NCI-H2081 (cell line): ENCODE results near the gene CHMP6.

Experiments used
- DNase-seq, 2 experiments: peaks; one replicate each; lab custom pipeline; 2025; lab: John Stamatoyannopoulos, UW

CHMP6 gene

GRCh38 chr17:80970762-80971703 lies 20.6 kb upstream of the CHMP6 start:
- no peak for DNase-seq

DNA sequence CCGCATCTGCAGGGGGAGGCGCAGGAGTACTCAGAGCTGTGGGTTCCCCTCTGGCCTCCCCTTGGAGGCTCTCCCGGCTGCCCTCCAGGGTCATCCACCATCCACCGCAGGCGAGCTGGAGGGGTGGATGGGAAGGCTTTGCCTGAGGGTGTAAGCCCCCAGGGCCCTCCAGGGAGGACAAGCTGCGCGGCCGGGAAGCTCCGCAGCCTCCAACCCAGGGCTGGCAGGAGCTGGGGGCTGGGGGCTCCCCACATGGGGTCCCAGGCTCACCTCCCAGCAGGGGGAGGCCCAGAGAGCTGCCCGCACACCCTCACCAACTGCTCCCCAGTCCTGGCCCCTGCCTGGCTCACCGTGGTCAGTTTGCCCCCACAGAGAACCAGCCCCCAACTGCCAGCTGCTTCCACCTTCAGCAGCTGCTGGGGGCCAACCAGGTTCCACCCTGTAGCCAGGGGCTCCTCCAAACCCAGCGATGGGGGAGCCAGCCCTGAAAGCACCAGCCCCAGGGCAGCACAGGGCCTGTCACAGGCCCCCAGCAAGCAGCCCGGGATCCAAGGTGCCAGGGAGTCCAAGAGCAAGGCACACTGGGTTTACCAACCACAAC lies 19.8 kb upstream of the CHMP6 start:
- DNase-seq: no peak

DNA sequence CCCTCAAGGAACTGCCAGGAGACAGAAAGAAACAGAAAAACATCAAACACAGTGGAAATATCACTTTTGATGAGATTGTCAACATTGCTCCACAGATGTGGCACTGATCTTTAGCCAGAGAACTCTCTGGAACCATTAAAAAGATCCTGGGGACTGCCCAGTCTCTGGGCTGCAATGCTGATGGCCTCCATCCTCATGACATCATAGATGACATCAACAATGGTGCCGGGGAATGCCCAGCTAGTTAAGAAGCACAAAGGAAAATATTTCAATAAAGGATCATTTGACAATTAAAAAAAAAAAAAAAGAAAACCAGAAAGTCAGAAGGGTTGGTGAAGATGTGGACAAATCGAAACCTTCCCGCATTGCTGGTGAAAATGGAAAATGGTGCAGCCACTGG lies 14.9 kb upstream of the CHMP6 start:
- no peak for DNase-seq

DNA sequence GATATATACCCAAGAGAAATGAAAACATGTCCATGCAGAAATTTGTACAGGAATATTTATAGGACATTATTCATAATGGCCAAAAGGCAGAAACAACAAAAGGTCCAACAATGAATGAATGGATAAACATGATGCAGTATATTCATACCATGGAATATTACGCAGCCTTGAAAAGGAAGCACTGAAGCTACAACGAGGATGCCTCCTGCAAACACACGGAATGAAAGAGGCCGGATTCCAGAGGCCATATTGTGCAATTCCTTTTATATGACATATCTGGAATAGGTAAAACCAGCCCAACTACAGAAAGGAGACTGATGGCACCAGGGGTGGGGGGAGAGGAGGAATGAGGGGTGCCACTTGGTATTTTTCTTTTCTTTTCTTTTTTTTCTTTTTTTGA lies 14.5 kb upstream of the CHMP6 start:
- DNase-seq: no peak

DNA sequence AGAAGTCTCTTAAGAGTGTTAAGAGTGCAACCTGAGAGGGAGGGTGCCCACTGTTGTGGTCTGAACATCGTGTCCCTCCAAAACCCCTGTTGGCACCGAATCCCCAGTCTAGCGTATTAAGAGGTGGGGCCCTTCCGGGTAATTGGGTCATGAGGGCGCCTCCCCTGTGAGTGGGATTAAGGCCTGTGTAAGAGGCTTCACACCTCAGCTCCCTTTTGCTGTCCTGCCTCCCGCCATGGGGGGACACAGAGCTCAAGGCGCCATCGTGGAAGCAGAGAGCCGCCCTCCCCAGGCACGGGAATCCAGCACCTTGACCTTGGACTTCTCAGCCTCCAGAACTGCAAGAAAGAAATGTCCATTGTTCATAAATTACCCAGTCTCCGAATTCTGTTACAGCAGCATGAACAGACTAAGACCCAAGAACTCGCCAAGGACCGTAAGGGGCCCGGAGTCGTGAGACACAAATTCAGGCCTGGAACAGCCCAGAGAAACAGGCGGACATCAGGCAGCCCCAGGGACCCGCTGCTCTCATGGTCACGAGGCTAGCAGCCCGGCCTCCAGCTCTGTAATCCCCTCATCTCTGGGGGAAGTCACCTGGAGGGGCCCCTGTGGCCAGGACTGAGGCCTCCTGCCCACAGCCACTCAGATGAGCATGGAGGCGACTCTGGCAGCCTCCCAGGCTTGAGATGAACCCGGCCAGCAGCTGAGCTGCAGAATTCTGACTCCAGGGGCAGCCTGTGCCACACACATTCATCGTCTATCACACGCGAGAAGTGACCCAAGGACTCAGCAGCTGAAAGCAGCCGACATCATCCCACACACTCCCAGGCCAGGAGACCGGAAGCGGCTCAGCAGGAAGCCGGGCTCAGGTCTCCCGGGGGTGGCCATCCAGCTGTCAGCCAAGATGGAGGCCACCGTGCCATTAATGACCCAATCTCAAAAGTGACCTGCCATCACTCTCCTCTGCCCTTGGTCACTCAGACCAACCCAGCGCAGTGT lies 12.8 kb upstream of the CHMP6 start:
- no peak for DNase-seq

GRCh38 chr17:80979547-80980378 lies 11.9 kb upstream of the CHMP6 start:
- DNase-seq: no peak

GRCh38 chr17:80980397-80981061 lies 11.1 kb upstream of the CHMP6 start:
- no peak for DNase-seq

GRCh38 chr17:80981062-80981902 lies 10.4 kb upstream of the CHMP6 start:
- DNase-seq: no peak

GRCh38 chr17:80981929-80982425 lies 9.7 kb upstream of the CHMP6 start:
- no peak for DNase-seq

- no peak for DNase-seq
These were observed 9.1 kb upstream of the CHMP6 start for GRCh38 chr17:80982426-80982974.

DNA sequence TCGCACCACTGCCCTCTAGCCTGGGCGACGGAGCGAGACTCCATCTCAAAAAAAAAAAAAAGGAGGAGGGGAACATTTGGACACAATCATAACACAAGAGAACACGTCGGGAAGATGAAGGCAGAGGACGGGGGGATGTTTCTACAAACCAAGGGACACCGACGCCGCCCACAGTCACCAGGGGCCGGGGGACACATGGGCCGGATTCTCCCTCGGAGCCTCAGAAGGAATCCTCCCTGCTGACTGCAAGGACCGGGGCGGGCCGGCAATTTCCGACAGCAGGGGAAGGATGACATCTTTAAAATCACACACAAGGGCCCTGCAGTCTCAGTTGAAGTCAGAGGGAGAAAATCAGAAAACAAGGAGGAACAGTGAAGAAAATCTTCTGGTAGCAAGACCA lies 8.1 kb upstream of the CHMP6 start:
- DNase-seq: no peak

DNA sequence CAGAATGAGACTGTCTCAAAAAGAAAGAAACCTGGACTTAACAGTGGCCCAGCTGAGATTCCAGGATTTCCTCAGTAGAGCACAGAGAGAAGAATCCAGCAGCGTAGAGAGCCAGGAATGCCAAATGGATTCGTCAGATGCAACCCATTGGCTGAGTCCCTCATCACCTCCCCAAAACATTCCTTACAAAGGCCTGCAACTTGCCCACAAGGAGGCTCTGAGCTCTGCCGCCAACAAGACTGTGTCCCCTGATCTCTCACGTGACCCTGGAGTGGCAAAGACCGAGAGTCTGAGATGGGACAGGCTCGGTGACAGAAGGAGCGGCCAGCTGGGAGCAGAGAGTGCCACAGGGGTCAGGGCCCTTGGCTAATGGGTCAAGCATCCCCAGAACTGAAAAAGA lies 6.9 kb upstream of the CHMP6 start:
- DNase-seq: no peak

DNA sequence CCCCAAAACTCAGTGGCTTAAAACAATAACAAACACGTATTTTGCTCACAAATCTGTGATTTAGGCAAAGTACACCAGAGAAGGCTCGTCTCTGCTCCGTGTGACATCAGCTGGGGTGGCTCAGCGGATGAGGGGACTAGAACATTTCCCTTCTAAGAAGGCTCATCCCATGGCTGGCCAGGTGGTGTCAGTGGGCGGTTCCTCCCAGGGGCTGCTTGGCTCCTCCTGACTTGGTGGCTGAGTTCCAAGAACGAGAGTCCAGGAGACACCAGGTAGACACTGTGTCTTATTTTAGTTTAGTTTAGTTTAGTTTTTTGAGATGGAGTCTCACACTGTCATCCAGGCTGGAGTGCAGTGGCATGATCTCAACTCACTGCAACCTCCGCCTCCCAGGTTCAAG lies 5.6 kb upstream of the CHMP6 start:
- no peak for DNase-seq

- no peak for DNase-seq
These were observed 4.7 kb upstream of the CHMP6 start for GRCh38 chr17:80986816-80987475.

DNA sequence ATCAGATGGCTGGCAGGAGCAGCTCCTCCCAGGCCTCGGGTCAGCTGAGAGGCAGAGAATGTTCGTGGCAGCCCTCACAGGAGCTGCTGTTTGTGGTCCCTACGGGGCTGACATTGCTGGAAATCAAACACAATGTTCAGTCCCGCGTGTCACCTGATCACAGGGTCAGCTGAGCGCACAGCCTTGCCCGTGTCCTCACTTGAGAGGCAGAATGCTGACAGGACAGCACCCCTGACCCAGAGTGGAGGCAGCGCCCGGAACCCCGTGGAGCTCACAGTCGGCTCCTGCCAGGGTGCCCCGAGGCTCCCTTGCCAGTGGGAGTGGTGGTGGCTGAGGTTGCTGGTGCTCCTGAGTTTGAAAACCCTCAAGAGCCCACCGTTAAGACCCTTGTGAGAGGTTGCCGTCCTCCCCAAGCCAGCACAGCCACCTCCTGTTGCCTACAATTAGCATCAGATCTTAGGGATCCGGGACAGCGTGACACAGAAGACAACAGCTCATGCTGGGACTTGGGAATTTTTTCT lies 3.6 kb upstream of the CHMP6 start:
- DNase-seq: no peak

- no peak for DNase-seq
These were observed 2.1 kb upstream of the CHMP6 start for GRCh38 chr17:80989586-80989913.

- no peak for DNase-seq
These were observed 558 bp upstream of the CHMP6 start for GRCh38 chr17:80990921-80991644.
